Uterus (tissue), 2 donors: ENCODE results near the gene FAM120AOS.

Experiments
- CTCF ChIP-seq, 4 experiments: fragments of 200-600 bp in 2 of 4; fragments of 450-650 bp in 2 of 4; sonication (generic) in 2 of 4; IDR thresholded peaks; one replicate each; pipeline ENCODE4 v1.5.1; 2016 to 2019; ENCODE audit warnings: antibody characterized with exemption in 4 of 4, mild to moderate bottlenecking in 2 of 4, moderate library complexity in 1 of 4
- POLR2A ChIP-seq, 2 donors: fragments of 450-650 bp; IDR thresholded peaks; one replicate each; pipeline ENCODE4 v1.6.1; 2016; ENCODE audit warnings: antibody characterized with exemption in 2 of 2, mild to moderate bottlenecking in 1 of 2, moderate library complexity in 1 of 2

GRCh38 chr9:93413530-93413929, 39.9 kb downstream of the FAM120AOS start:
- TF ChIP-seq CTCF (IDR thresholded peaks at IDR 0.05): no peak
- TF ChIP-seq POLR2A (IDR thresholded peaks at IDR 0.05): no peak
